ENCODE measurements around the gene SHE.

DNA sequence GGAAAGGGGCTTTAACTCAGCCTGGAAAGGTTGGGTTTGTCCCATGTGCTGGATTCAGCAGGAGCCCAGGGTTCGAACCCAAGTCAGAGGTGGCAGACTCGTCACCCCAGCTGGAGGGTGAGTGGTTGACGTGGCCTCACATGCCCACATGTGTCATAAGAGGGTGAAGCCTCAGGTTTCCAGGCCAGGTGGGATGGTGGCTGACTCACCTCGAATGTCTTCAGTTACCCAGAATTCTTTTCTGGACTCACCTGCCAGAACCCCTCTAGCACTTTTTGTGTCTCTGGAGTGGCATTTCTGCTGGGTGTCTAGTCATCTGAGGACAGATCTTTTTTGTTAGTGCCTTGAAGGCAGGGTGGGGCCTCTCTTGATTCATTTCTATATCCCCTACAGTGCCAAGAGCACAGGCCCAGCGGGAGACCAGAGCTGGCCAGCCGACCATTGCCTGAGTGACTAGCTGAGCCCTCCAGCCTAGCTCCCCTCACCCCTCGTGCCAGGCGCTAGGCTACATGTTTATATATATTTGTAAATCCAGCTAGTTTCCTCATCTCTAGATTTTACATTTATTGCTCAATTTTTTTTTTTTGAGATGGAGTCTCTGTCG lies 68.9 kb downstream of the SHE start:
- TF ChIP-seq, protein P1, sequence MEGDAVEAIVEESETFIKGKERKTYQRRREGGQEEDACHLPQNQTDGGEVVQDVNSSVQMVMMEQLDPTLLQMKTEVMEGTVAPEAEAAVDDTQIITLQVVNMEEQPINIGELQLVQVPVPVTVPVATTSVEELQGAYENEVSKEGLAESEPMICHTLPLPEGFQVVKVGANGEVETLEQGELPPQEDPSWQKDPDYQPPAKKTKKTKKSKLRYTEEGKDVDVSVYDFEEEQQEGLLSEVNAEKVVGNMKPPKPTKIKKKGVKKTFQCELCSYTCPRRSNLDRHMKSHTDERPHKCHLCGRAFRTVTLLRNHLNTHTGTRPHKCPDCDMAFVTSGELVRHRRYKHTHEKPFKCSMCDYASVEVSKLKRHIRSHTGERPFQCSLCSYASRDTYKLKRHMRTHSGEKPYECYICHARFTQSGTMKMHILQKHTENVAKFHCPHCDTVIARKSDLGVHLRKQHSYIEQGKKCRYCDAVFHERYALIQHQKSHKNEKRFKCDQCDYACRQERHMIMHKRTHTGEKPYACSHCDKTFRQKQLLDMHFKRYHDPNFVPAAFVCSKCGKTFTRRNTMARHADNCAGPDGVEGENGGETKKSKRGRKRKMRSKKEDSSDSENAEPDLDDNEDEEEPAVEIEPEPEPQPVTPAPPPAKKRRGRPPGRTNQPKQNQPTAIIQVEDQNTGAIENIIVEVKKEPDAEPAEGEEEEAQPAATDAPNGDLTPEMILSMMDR (IDR thresholded peaks at IDR 0.05): no peak
- TF ChIP-seq POLR2A (IDR thresholded peaks at IDR 0.05): no peak
